K562 (cell line): ENCODE results near the gene KAZN. TPM values are rescaled to one million over a fixed set of nuclear protein-coding genes. Genes with fewer than 3 reads are reported as not detected.

Experiments
- ATF7 ChIP-seq: fragments of 450-650 bp; IDR thresholded peaks from 2 replicates; pipeline ENCODE4 v1.7.1; 2014; ENCODE audit warnings: mild to moderate bottlenecking, moderate library complexity
- CREB1 ChIP-seq, 2 experiments: sonication (generic) in 1 of 2; formaldehyde crosslinking in 1 of 2; IDR thresholded peaks; 2 replicates each; pipeline versions ENCODE4 v1.6.1 to v1.8.0; 2012 to 2022; ENCODE audit warnings: inconsistent platforms in 1 of 2, mild to moderate bottlenecking in 1 of 2, missing genetic modification reagents in 1 of 2, moderate library complexity in 1 of 2
- CTCF ChIP-seq, 3 experiments: IDR thresholded peaks in 2 of 3; conservative IDR thresholded peaks in 1 of 3; 2 replicates each; pipeline ENCODE4 v1.5.1; 2011 to 2012; ENCODE audit warnings: low read length in 3 of 3, mild to moderate bottlenecking in 3 of 3, control low read depth in 2 of 3, improper control_type of control experiment in 1 of 3, inconsistent platforms in 1 of 3, low read depth in 1 of 3, mixed read lengths in 1 of 3, moderate library complexity in 1 of 3; ENCODE audit not compliant: insufficient read depth in 2 of 3
- FOXK2 ChIP-seq, 2 experiments: fragments of 450-650 bp; IDR thresholded peaks in 1 of 2; conservative IDR thresholded peaks in 1 of 2; 2 replicates each; pipeline ENCODE4 v1.6.1; 2016; ENCODE audit warnings: low read depth in 2 of 2, mild to moderate bottlenecking in 1 of 2
- MXI1 ChIP-seq: IDR thresholded peaks from 2 replicates; pipeline ENCODE4 v1.6.1; 2011; ENCODE audit warnings: low read depth, mild to moderate bottlenecking, improper control_type of control experiment, low read length
- NFIX ChIP-seq: fragments of 250-450 bp; sonication (Bioruptor Pico); IDR thresholded peaks from 2 replicates; pipeline ENCODE4 v1.4.0; 2020; ENCODE audit warnings: low read depth, mild to moderate bottlenecking, moderate library complexity
- NFRKB ChIP-seq: fragments of 450-650 bp; IDR thresholded peaks from 2 replicates; pipeline ENCODE4 v1.6.1; 2016; ENCODE audit warnings: low read depth
- PHB ChIP-seq: fragments of 250-450 bp; sonication (Bioruptor Pico); IDR thresholded peaks from 2 replicates; pipeline ENCODE4 v1.5.0; 2021
- RBBP5 ChIP-seq: fragments of 200-600 bp; sonication (generic); IDR thresholded peaks from 2 replicates; pipeline ENCODE4 v1.6.1; 2012; ENCODE audit warnings: borderline replicate concordance, mild to moderate bottlenecking, low read length, control low read depth, inconsistent platforms; ENCODE audit not compliant: insufficient read depth, poor library complexity, severe bottlenecking
- ZNF263 ChIP-seq: sonication (generic); formaldehyde crosslinking; IDR thresholded peaks from 2 replicates; pipeline ENCODE4 v1.8.0; 2022; ENCODE audit warnings: mild to moderate bottlenecking, missing genetic modification reagents, borderline replicate concordance
- ZNF436 ChIP-seq: fragments of 250-450, 450-650 bp; sonication (Bioruptor Pico); formaldehyde crosslinking; IDR thresholded peaks from 2 replicates; pipeline ENCODE4 v1.7.0; 2020; ENCODE audit warnings: mild to moderate bottlenecking
- polyA plus RNA-seq, 8 experiments: library from polyadenylated mRNA; depleted of rRNA in 4 of 8; stranded (reverse) in 5 of 8; unstranded in 3 of 8; fragments of >200 nt; fragmentation: Nextera tagmentation in 2 of 8; fragmentation: Illumina TruSeq in 1 of 8; extraction: Ambion mirVana in 2 of 8; extraction: Trizol in 1 of 8; gene quantifications; 2 replicates each; pipeline versions ENCODE4 v1.2.1 to v1.2.3, GENCODE V29; 2011 to 2014; ENCODE audit warnings: inconsistent platforms in 1 of 8, missing spikeins in 1 of 8
- total RNA-seq, 7 experiments: library from RNA; depleted of rRNA in 6 of 7; stranded (reverse); fragments of >200 nt in 6 of 7; fragmentation: Illumina TruSeq in 2 of 7; extraction: Trizol in 2 of 7; gene quantifications; 2 replicates each; pipeline versions ENCODE4 v1.2.1 to v1.2.3, GENCODE V29; 2011 to 2021; ENCODE audit warnings: low replicate concordance in 1 of 7
- TF ChIP-seq, protein P1 (sequence below): fragments of 250-450 bp; sonication (Bioruptor Pico); IDR thresholded peaks from 2 replicates; pipeline ENCODE4 v1.4.0; 2020; ENCODE audit warnings: mild to moderate bottlenecking, moderate library complexity
- TF ChIP-seq, protein P2 (sequence below): fragments of 200-800 bp; sonication (Bioruptor generic); IDR thresholded peaks from 2 replicates; pipeline ENCODE4 v1.6.1; 2017; ENCODE audit warnings: missing genetic modification characterization, missing compliant biosample characterization

The KAZN gene
- total and polyA plus RNA-seq, 9 of the 15 experiments (the other 6 are each of a cell fraction or from before 2014, with no cell fraction given), result 2.1 to 21.6 (median 5.4) TPM

GRCh38 chr1:14598498-14599182 is at the start of gene KAZN (continued):
- no peak for TF ChIP-seq MXI1
- 0 out of 6 replicates have a peak, but pooled peaks of 1 of the 3 experiments have one; percentile 13 for TF ChIP-seq CTCF (IDR thresholded peaks at IDR 0.05 in 2 of 3, conservative IDR thresholded peaks at IDR 0.05 in 1 of 3; ENCODE audit: insufficient read depth in 2 of 3, low read depth in 1 of 3, low read length in 3 of 3)
- TF ChIP-seq NFIX, result no peak
- no peak for TF ChIP-seq PHB (CRISPR knock-in tag)
- 0 out of 2 replicates have a peak, but pooled peaks have one; percentile 44 for TF ChIP-seq ZNF263
- peak; percentile 94 for TF ChIP-seq ATF7
- TF ChIP-seq CREB1 (IDR thresholded peaks at IDR 0.05), result no peak
- no peak for TF ChIP-seq CREB1 (CRISPR knock-in tag; IDR thresholded peaks at IDR 0.05)
- TF ChIP-seq FOXK2 (conservative IDR thresholded peaks at IDR 0.05 in 1 of 2, IDR thresholded peaks at IDR 0.05 in 1 of 2; ENCODE audit: low read depth in 2 of 2), result peak in 1 of 2 experiments; percentile 84; a peak in 2 of 4 replicates
- TF ChIP-seq RBBP5, result peak; percentile 36
- no peak for TF ChIP-seq ZNF436 (CRISPR knock-in tag)
- TF ChIP-seq, protein P1, sequence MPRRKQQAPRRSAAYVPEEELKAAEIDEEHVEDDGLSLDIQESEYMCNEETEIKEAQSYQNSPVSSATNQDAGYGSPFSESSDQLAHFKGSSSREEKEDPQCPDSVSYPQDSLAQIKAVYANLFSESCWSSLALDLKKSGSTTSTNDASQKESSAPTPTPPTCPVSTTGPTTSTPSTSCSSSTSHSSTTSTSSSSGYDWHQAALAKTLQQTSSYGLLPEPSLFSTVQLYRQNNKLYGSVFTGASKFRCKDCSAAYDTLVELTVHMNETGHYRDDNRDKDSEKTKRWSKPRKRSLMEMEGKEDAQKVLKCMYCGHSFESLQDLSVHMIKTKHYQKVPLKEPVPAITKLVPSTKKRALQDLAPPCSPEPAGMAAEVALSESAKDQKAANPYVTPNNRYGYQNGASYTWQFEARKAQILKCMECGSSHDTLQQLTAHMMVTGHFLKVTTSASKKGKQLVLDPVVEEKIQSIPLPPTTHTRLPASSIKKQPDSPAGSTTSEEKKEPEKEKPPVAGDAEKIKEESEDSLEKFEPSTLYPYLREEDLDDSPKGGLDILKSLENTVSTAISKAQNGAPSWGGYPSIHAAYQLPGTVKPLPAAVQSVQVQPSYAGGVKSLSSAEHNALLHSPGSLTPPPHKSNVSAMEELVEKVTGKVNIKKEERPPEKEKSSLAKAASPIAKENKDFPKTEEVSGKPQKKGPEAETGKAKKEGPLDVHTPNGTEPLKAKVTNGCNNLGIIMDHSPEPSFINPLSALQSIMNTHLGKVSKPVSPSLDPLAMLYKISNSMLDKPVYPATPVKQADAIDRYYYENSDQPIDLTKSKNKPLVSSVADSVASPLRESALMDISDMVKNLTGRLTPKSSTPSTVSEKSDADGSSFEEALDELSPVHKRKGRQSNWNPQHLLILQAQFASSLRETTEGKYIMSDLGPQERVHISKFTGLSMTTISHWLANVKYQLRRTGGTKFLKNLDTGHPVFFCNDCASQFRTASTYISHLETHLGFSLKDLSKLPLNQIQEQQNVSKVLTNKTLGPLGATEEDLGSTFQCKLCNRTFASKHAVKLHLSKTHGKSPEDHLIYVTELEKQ (CRISPR knock-in tag), result no peak
- no peak for TF ChIP-seq NFRKB
- TF ChIP-seq, protein P2, sequence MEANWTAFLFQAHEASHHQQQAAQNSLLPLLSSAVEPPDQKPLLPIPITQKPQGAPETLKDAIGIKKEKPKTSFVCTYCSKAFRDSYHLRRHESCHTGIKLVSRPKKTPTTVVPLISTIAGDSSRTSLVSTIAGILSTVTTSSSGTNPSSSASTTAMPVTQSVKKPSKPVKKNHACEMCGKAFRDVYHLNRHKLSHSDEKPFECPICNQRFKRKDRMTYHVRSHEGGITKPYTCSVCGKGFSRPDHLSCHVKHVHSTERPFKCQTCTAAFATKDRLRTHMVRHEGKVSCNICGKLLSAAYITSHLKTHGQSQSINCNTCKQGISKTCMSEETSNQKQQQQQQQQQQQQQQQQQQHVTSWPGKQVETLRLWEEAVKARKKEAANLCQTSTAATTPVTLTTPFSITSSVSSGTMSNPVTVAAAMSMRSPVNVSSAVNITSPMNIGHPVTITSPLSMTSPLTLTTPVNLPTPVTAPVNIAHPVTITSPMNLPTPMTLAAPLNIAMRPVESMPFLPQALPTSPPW, result peak; percentile 26; the same call in 1 of the 2 replicates
